PC-3 (cell line): ENCODE measurements around the gene OR2AJ1. TPM values are rescaled to one million over a fixed set of nuclear protein-coding genes. Genes with fewer than 3 reads are reported as not detected.

Source experiments
- ATAC-seq: fragments of 200-7000 bp; cut with Tn5 transposase; 2 replicates; pipeline ENCODE4 v1.9.1; 2020; ENCODE audit warnings: mild to moderate bottlenecking, moderate library complexity
- BruUV-seq: library from RNA; stranded (reverse); fragments of 400-500 nt; replicated peaks from 2 replicates; lab custom pipeline; 2021; lab: Mats Ljungman, UMichigan
- CTCF ChIA-PET: fragments of 300-600 bp; sonication (Branson Sonifier 250); formaldehyde crosslinking; loops from one replicate; lab custom pipeline; 2022; ENCODE audit warnings: antibody characterized with exemption; lab: Charles Lee
- POLR2A ChIA-PET: fragments of 300-600 bp; sonication (Branson Sonifier 250); formaldehyde crosslinking; loops from one replicate; lab custom pipeline; 2022; ENCODE audit warnings: antibody characterized with exemption; ENCODE audit not compliant: unreplicated experiment; lab: Charles Lee
- DNase-seq: peaks from one replicate; pipeline ENCODE4 v3.0.0-alpha.2; 2015
- H2AFZ ChIP-seq: fragments of 300-600 bp; sonication (generic); 2 replicates; pipeline ENCODE4 v1.6.0; 2016; ENCODE audit warnings: antibody characterized with exemption, low read length
- H3F3A ChIP-seq: fragments of 300-600 bp; sonication (generic); one replicate; pipeline ENCODE4 v1.6.0; 2017; ENCODE audit warnings: antibody characterized with exemption, low read length, control low read depth, mild to moderate bottlenecking; ENCODE audit not compliant: unreplicated experiment
- H3K27ac ChIP-seq: fragments of 300-600 bp; sonication (generic); 2 replicates; pipeline ENCODE4 v1.5.1; 2016; ENCODE audit warnings: mild to moderate bottlenecking, low read length
- H3K27me3 ChIP-seq: fragments of 300-600 bp; sonication (generic); 2 replicates; pipeline ENCODE4 v1.6.1; 2016; ENCODE audit warnings: low read length, mixed read lengths
- H3K36me3 ChIP-seq: fragments of 300-600 bp; sonication (generic); 2 replicates; pipeline ENCODE4 v1.6.1; 2016; ENCODE audit warnings: low read depth, mixed run types, low read length, mixed read lengths
- H3K4me1 ChIP-seq: fragments of 300-600 bp; sonication (generic); 2 replicates; pipeline ENCODE4 v1.5.1; 2016; ENCODE audit warnings: low read length; ENCODE audit not compliant: insufficient read depth
- H3K4me2 ChIP-seq: fragments of 300-600 bp; sonication (generic); 2 replicates; pipeline ENCODE4 v1.6.0; 2016; ENCODE audit warnings: low read length
- H3K4me3 ChIP-seq: fragments of 300-600 bp; sonication (generic); 2 replicates; pipeline ENCODE4 v1.5.1; 2016; ENCODE audit warnings: mild to moderate bottlenecking, low read length, mixed read lengths
- H3K79me2 ChIP-seq: fragments of 300-600 bp; sonication (generic); 2 replicates; pipeline ENCODE4 v1.6.1; 2017; ENCODE audit warnings: low read length, mixed read lengths
- H3K9ac ChIP-seq: fragments of 300-600 bp; sonication (generic); 2 replicates; pipeline ENCODE4 v1.6.0; 2016; ENCODE audit warnings: mild to moderate bottlenecking, low read length
- H3K9me2 ChIP-seq: fragments of 300-600 bp; sonication (generic); replicated peaks from 2 replicates; pipeline ENCODE4 v1.6.1; 2016; ENCODE audit warnings: mixed run types, low read length, mixed read lengths
- H3K9me3 ChIP-seq: fragments of 300-600 bp; sonication (generic); 2 replicates; pipeline ENCODE4 v1.6.1; 2016; ENCODE audit warnings: low read length, mixed read lengths
- H4K20me1 ChIP-seq: fragments of 300-600 bp; sonication (generic); 2 replicates; pipeline ENCODE4 v1.6.1; 2016; ENCODE audit warnings: low read length, mixed read lengths
- CTCF ChIP-seq: fragments of 300-600 bp; sonication (generic); conservative IDR thresholded peaks from 2 replicates; pipeline ENCODE4 v1.5.1; 2017; ENCODE audit warnings: antibody characterized with exemption, low read depth, mild to moderate bottlenecking, low read length
- EZH2 ChIP-seq: fragments of 300-600 bp; sonication (generic); IDR thresholded peaks from one replicate; pipeline ENCODE4 v1.6.1; 2017; ENCODE audit warnings: antibody characterized with exemption, mild to moderate bottlenecking, low read length; ENCODE audit not compliant: unreplicated experiment
- EZH2phosphoT487 ChIP-seq: fragments of 300-600 bp; sonication (generic); IDR thresholded peaks from 2 replicates; pipeline ENCODE4 v1.6.1; 2018; ENCODE audit warnings: mild to moderate bottlenecking, antibody characterized with exemption, low read length, borderline replicate concordance
- intact Hi-C: fragments of 100-400 bp; cut with micrococcal nuclease; formaldehyde crosslinking; loops from 2 replicates; pipeline ENCODE4 v1.9.0; 2023
- total RNA-seq: library from RNA; depleted of rRNA; stranded (reverse); fragments of >200 nt; gene quantifications from 2 replicates; pipeline ENCODE4 v1.2.3, GENCODE V29; 2014

OR2AJ1 gene
- total RNA-seq, 1 experiment from 2014 or later, result not detected

DNA sequence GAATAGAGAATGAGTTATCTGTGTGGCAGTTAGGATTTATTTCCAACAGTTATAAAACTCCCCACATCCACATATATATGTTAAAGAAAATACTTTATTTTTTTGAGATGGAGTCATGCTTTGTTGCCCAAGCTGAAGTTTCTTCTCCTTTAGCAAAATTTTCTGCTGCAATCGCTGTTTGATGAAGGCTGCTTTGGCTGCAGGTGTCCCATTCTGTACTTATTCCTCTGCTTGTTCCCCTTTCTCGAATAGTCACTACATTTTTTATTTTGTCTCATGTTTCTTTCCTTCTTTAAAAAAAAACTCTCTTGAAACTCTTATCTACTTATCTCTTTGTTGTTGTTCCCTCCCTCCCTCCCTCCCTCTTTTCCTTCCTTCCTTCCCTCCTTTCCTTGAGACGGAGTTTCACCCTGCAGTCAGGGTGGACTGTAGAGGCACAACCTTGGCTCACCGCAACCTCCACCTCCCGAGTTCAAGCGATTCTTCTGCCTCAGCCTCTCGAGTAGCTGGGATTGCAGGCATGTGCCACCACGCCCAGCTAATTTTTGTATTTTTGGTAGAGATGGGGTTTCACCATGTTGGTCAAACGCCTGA is 18.7 kb upstream of the OR2AJ1 start:
- BruUV-seq, result no TSS peak
- Histone ChIP-seq H2AFZ (peak overlapping the region; percentile 44), H3K9ac (no peak overlapping the region), H3K79me2 (no peaks in the 10 kb centered on the region), H4K20me1 (no peaks in the 10 kb centered on the region), H3K9me2 (no peaks in the 10 kb centered on the region), H3K4me2 (peak overlapping the region; percentile 80), H3K27ac (peak overlapping the region; percentile 68), H3K27me3 (no peaks in the 10 kb centered on the region), H3K4me1 (peaks cover 20% of the 10 kb centered on the region), H3F3A (no peaks in the 10 kb centered on the region), H3K4me3 (peak overlapping the region; percentile 55), H3K9me3 (no peaks in the 10 kb centered on the region), H3K36me3 (no peaks in the 10 kb centered on the region)
- ATAC-seq, result no peak
- CTCF ChIA-PET, result interaction anchor here (0.9 to 1.2 kb wide), 3 partner anchors 9 to 48 kb away, joined by 5 to 14 read pairs (median 5); partner anchors contain the start of gene TRIM58
- intact Hi-C loops, result no loop called here
- TF ChIP-seq CTCF (no peak), EZH2phosphoT487 (no peak), EZH2 (no peak)
- DNase-seq, result no peak
- POLR2A ChIA-PET, result interaction anchor here (0.6 kb wide), 1 partner anchor 88 kb away, joined by 3 read pairs; no protein-coding TSS in a partner anchor

DNA sequence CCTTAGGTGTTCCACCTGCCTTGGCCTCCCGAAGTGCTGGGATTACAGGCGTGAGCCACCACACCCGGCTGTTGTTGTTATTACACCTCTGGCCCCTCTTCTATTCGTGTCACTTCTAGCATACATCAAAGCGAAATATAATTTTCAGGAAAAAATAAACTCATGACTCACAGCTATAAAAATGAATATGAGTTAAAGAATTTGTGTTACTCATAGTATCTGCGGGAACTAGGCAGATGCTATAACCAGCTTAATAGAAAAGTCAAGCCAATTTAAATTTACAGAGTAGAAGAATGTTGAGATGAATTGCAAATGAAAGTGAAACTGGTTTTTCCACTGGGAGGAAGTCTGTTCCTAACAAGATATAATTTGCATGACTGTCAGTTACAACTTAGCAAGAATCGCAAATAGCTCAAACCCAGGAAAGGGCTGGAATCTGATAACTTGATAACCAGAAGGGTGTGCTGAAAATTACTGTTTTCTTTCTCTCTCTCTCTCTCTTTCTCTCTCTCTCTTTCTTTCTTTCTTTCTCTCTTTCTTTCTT is 18.1 kb upstream of the OR2AJ1 start:
- ChIA-PET CTCF (interaction anchor here (0.7 to 1.2 kb wide), 4 partner anchors 8 to 225 kb away, joined by 3 to 14 read pairs (median 5); partner anchors contain the start of gene TRIM58), POLR2A (interaction anchor here (0.6 kb wide), 2 partner anchors 20 to 88 kb away, joined by 3 to 6 read pairs; no protein-coding TSS in a partner anchor)
- no peaks in the 10 kb centered on the region for H3K36me3 ChIP-seq
- no peaks in the 10 kb centered on the region for H3F3A ChIP-seq
- no peaks in the 10 kb centered on the region for H3K9me2 ChIP-seq
- no peaks in the 10 kb centered on the region for H3K27me3 ChIP-seq
- ATAC-seq, result peak; percentile 98
- H3K79me2 ChIP-seq, result no peaks in the 10 kb centered on the region
- H4K20me1 ChIP-seq, result no peaks in the 10 kb centered on the region
- no peaks in the 10 kb centered on the region for H3K9me3 ChIP-seq
- BruUV-seq, result no TSS peak
- TF ChIP-seq CTCF (no peak), EZH2 (no peak), EZH2phosphoT487 (peak; percentile 60)
- peak overlapping the region; percentile 80 for H3K4me2 ChIP-seq
- H3K27ac ChIP-seq, result peak overlapping the region; percentile 68
- peak; percentile 100 for DNase-seq
- H3K9ac ChIP-seq, result peak overlapping the region; percentile 28; the same call in 1 of the 2 replicates
- H3K4me3 ChIP-seq, result peak overlapping the region; percentile 55
- H2AFZ ChIP-seq, result peak overlapping the region; percentile 44
- H3K4me1 ChIP-seq, result peaks cover 20% of the 10 kb centered on the region
- intact Hi-C loops, result no loop called here

GRCh38 chr1:247908766-247909165 is 15.9 kb upstream of the OR2AJ1 start:
- CTCF ChIA-PET, result no interaction called here
- H3K9me2 ChIP-seq, result no peaks in the 10 kb centered on the region
- no peak overlapping the region for H2AFZ ChIP-seq
- no peaks in the 10 kb centered on the region for H3F3A ChIP-seq
- POLR2A ChIA-PET, result no interaction called here
- ATAC-seq (no peak), DNase-seq (peak; percentile 47)
- no peak overlapping the region for H3K4me2 ChIP-seq
- no TSS peak for BruUV-seq
- H3K36me3 ChIP-seq, result no peaks in the 10 kb centered on the region
- no peak overlapping the region for H3K4me3 ChIP-seq
- H3K9me3 ChIP-seq, result no peaks in the 10 kb centered on the region
- intact Hi-C loops, result no loop called here
- no peaks in the 10 kb centered on the region for H3K79me2 ChIP-seq
- H3K27ac ChIP-seq, result no peak overlapping the region
- H3K27me3 ChIP-seq, result no peaks in the 10 kb centered on the region
- no peaks in the 10 kb centered on the region for H4K20me1 ChIP-seq
- TF ChIP-seq CTCF (no peak), EZH2 (no peak), EZH2phosphoT487 (no peak)
- peaks cover 20% of the 10 kb centered on the region for H3K4me1 ChIP-seq
- H3K9ac ChIP-seq, result no peak overlapping the region
